AG09319 (cell line): ENCODE measurements around the gene TAS1R3.
A peak's percentile ranks its signal among the peaks of the same experiment; 100 is the strongest.

ENCODE experiments used
- DNase-seq: peaks from one replicate; pipeline ENCODE4 v3.0.0-alpha.2; 2010; ENCODE audit warnings: low read depth; ENCODE audit errors: extremely low read depth
- TF ChIP-seq, protein P1 (sequence below): IDR thresholded peaks from 2 replicates; pipeline ENCODE4 v1.5.1; 2011; ENCODE audit warnings: low read depth, mild to moderate bottlenecking, inconsistent platforms, low read length, moderate library complexity

TAS1R3 gene

DNA sequence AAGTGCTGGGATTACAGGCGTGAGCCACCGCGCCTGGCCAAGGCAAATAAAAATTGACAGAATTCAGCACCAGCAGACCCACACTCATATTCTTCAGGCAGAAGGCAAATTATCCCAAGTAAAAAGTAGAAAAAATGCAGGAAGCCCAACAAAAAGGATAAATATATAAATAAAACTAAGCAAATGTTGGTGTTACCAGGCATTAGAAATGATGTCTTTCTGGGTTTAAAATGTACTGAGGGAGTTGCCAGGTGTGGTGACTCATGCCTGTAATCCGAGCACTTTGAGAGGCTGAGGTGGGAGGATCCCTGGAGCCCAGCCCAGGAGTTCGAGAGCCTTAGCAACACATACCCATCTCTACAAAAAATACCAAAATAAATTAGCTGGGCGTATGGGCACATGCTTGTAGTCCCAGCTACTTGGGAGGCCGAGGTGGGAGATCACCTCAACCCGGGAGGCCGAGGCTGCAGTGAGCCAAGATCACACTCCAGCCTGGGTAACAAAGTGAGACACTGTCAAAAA, 12.9 kb upstream of the TAS1R3 start:
- DNase-seq, result peak; percentile 89
- TF ChIP-seq, protein P1, sequence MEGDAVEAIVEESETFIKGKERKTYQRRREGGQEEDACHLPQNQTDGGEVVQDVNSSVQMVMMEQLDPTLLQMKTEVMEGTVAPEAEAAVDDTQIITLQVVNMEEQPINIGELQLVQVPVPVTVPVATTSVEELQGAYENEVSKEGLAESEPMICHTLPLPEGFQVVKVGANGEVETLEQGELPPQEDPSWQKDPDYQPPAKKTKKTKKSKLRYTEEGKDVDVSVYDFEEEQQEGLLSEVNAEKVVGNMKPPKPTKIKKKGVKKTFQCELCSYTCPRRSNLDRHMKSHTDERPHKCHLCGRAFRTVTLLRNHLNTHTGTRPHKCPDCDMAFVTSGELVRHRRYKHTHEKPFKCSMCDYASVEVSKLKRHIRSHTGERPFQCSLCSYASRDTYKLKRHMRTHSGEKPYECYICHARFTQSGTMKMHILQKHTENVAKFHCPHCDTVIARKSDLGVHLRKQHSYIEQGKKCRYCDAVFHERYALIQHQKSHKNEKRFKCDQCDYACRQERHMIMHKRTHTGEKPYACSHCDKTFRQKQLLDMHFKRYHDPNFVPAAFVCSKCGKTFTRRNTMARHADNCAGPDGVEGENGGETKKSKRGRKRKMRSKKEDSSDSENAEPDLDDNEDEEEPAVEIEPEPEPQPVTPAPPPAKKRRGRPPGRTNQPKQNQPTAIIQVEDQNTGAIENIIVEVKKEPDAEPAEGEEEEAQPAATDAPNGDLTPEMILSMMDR, result no peak

DNA sequence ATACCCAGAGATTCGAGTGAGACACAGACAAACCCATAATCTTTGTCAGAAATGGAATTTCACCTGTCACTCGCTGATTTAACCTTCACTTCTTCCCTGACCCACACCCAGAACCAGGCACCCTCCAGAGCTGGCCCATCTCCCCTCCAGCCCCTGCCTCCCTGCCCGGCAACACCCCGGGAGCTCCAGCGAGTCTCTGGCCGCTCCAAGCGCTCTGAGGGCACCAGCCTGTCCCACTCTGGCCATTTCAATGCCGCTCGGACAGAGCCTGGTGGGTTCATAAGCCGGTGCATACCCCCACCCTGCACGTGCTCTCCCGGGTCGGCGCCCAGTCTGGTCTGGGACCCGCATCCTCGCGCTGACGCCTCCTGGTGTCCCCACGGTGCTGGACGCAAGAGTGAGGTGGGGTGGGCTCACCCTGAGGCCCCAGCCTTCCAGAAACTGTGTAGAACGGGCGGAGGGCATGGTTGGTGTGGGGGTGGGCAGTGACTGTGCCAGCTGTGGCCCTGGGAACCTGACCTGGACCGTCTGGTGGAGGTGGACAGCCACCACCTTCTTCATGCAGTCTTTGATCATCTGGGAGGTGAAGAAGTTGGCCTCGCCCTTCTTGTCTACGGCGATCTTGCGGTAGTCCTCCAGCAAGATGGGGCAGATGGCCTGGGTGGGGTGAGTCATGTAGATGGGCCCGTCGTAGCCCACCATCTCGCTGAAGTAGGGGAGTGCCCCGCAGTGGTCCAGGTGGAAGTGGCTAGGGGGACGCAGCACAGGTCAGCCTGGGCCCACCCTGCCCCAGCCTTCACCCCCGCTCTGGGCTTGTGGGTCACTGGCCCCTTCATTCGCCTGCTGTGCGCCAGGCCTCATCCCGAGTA, 12.1 kb upstream of the TAS1R3 start:
- TF ChIP-seq, protein P1, result no peak
- DNase-seq, result no peak

DNA sequence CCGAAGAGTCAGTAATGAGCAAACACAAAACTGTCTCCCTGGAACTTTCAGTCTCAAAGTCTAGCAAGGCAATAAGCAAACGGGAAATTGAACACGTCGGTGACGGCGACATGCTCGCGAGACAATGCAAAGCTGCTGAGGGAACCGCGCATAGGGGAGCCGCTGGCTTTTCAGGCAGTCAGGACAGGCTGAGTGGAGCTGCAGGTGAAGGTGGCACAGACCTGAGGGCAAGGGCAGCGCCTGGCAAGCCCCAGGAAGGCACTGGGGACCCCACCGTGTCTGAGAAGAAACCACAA, 11.5 kb upstream of the TAS1R3 start:
- TF ChIP-seq, protein P1, result no peak
- DNase-seq, result no peak

DNA sequence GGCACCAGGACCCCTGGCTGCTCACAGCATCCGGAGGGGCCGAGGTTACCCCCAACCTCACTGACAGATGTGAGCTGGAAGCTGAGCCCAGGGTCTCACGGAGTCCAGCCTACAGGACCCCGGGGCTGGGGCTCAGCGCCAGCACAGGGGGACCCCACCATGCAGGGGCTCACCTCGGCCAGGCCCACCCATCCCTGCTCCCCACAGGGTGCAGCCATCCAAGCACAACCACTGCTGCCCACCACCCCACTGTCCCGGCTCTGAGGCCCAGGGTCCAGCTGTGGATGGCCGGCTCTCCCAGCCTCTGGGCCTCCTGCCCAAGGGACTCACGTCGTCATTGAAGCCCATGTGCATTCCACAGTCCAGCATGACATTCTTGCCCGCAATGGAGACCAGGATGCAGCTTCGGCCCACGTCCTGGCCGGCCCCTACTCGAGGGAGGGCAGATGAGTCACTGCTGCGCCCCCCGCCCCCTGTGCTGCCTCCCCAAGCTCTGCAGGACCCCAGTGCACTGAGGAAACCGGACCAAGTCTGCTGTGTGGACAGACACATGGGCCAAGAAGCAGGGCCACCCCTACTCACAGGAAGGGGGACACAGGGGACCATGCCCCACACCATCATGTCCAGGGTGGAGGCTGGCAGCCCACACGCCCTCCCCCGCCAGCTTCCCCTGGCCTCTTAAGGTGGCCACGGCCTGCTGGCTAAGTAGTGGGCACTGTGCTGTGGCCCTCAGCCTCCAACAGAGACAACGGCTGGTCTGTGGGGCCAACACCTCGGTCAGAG, 10.2 kb upstream of the TAS1R3 start:
- TF ChIP-seq, protein P1, result no peak
- no peak for DNase-seq

DNA sequence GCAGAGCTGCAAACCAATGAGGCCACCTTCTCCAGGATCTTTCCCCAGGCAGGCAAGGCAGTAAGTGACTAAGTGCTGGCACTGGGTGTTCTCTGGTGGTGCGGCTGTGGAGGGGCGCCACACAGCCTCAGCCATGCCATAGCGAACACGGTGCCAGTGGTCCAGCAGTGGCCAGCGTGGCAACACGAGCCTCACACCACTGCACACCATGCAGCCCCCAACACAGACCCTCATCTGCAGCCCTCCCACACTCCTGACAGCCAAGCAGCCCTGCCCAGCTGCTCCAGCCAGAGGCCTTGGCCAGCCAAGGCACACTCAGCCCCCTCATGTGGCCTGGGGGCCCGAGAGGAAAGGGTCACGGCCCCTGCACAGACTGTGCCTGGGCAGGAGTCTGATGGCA, 9.6 kb upstream of the TAS1R3 start:
- DNase-seq, result no peak
- TF ChIP-seq, protein P1, result no peak

DNA sequence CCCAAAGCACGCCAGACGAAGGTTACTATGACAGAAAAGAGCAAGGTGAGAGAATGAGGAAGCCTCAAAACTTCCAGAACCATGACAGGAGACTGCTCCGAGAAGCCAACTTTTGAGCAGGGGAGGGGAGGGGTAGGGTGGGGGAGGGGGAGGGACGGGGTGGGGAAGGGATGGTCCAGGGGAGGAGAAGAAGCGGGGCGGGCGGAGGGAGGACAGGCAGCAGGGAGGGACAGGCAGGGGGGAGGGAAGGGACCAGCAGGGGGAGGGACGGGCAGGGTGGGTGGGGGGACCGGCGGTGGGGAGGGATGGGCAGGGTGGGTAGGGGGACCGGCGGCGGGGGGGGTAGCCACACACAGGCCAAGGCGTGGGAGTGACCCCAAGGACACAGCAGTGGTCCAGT, 8.7 kb upstream of the TAS1R3 start:
- TF ChIP-seq, protein P1, result no peak
- DNase-seq, result no peak

DNA sequence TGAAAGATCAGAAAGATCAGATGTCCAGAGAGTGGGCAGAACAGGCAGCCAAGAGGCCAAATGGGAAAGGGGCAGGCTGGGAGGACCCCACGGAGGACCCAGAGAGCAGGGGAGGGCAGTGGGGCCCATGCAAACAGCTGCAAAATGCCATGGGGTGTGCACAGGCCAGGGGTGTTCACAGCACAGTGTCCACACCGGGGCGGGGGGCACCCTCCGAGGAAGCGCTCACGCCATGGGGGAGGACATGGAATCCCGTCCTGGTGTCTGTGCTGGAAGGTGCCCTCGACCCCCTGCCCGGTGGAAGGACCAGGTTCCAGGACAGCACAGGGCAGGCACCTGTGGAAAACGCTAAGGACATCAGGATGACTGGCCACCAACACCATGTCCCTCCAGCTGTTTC, 8.1 kb upstream of the TAS1R3 start:
- TF ChIP-seq, protein P1, result no peak
- DNase-seq, result no peak
